Suppressor macrophage (primary cell): ENCODE data around the gene MYLK3.

Experiments
- DNase-seq, 4 experiments: peaks; one replicate each; pipeline ENCODE4 v3.0.0-alpha.2; 2020 to 2022

MYLK3 gene

DNA sequence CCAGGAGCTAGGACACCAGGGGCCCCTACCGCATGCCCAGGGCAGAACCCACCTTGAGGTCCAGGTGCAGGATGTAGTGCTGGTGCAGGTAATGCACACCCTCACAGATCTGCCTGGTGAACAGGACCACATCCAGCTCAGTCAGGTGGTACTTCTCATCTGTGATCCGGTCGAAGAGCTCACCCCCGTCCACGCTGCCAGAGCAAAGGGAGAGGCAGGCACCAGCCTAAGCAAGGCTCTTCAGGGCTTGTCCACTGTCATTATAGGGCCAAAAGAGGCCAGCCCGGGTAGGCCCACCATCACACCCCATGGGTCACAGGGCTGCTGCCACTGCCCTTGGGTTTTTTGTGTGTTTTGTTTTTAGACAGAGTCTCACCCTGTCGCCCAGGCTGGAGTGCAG, 21.0 kb downstream of the MYLK3 start:
- DNase-seq, result no peak

DNA sequence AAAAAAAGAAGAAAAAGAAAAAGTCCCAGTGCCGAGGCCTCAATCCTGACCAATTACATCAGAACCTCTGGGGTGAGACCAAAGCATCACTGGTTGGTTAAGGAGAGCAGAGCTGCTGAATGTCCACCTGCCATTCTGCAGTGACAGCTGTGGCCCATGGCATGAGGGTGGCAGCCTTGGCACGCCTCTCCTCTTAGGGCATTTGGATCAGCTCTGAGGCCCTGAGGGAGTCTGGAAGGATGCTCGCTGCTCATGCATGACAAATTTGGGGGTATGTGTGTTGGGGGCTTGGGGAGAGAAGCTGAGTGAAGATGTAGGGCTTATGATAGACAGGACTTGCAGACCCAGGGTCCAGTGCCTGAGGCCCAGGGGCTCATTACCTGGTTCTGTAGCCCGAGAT, 26.3 kb downstream of the MYLK3 start:
- DNase-seq, result no peak

DNA sequence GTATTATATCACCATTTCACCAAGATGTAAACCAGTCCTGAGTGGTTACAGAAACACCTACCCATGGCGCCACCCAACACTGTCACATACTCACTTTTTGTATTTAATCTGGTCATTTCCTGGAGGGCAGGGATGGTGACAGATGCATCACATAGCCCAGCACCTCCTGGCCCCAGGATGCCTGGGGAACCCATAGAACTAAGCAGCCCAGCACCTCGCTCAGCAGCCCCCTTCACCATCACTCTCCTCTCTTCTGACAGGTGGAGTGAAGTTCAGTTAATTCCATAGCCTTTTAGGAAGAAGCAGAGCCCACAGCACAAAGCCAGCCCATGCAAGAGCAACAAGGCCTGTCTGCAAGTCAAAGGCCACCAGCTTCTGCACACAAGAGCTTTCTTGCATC, 27.5 kb downstream of the MYLK3 start:
- DNase-seq, result no peak

DNA sequence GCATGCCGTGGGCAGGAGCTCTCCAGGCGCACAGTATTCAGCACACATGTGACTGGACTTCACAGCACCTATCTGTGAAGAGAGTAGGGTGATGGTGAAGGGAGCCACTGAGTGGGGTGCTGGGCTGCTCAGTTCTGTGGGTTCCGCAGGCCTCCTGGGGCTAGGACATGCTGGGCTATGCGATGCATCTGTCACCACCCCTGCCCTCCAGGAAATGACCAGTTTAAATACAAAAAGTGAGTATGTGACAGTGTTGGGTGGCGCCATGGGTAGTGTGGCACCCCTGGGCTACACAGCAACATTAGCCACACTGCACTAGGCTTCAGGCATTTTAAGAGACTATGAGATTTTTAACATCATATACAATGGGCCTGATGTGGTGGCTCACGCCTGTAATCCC, 28.6 kb downstream of the MYLK3 start:
- DNase-seq, result no peak

- no peak for DNase-seq
Measured at GRCh38 chr16:46718214-46718613, 29.9 kb downstream of the MYLK3 start.

GRCh38 chr16:46717692-46718091, 30.5 kb downstream of the MYLK3 start:
- DNase-seq, result no peak

GRCh38 chr16:46715769-46716305, 32.3 kb downstream of the MYLK3 start:
- DNase-seq, result no peak

DNA sequence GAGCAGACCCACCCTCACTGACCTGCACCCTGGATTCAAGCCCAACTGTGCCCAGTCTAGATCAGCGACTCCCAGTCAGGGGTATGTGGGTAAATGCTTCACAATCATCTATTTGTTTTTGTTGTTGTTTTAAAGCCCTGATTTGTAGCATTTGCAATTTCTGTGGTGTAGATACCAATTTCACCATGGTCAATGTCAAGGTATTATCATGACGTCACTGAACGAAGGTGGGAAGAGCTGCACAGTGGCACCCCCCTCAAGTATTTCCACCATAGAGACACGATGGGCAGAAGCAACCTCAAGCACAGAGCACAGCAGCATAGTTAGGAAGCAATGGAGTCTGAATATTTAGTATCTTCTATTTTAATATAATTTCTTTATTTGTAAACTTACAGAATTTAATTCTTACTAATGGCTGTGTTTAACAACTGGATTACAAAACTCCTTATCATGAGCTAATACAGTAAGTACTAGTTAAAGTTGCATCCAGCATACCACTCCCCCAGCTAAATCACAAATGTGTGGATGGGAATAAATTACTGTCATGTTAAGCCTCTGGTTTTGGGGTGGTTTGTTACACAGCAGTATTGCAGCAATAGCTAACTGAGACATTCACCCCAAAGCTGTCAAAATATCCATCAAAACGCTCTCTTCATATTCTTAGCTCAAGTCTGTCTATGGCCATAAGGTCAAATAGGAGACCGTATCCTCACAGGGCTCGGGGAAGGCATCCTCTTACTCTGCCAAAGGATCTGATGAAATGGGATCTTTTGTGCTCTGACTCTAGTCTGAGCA, 33.1 kb downstream of the MYLK3 start:
- DNase-seq, result no peak

GRCh38 chr16:46713634-46714033, 34.5 kb downstream of the MYLK3 start:
- DNase-seq, result no peak

GRCh38 chr16:46712911-46713310, 35.2 kb downstream of the MYLK3 start:
- DNase-seq, result peak; percentile 31 to 72 (median 52)

DNA sequence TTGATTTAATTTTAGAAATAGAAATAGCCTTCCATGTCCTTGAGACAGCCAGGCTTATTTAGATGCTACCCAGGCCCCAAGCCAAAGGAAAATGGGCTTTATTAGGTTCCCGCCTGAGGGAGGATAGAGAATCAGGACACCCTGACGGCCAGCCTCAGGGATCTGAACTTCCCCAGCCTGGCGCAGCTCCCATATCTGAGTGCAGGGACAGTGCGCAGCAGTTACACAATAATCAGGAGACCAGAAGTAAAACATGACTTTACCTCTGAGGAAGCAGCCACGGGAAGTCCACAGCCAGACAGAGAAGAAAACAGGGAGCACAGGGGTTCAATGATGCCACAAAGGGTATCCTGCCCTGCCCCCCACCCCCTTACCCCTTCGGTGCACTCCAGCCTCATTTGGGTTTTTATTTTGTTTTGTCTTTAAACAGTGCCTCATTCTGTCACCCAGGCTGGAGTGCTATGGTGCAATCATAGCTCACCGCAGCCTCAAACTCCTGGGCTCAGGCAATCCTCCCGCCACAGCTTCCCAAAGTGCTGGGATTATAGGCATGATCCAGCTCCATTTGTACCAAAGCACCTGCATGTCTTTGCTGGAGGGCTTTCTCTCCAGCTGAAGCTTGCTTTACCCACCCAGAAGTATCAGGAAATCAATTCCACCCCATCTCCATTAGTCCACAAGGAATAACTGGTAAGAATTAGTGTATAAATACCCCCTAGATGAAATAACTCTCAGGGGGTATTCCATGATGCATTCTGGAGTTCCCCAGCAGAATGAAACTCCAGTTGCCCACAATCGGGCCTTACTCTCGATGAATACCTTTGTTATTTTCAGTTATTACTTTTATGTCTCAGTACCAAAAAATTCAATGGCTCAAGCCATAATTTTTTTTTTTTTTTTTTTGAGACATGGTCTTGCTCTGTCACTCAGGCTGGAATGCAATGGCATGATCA, 36.8 kb downstream of the MYLK3 start:
- peak; percentile 60 to 76 (median 73) for DNase-seq

DNA sequence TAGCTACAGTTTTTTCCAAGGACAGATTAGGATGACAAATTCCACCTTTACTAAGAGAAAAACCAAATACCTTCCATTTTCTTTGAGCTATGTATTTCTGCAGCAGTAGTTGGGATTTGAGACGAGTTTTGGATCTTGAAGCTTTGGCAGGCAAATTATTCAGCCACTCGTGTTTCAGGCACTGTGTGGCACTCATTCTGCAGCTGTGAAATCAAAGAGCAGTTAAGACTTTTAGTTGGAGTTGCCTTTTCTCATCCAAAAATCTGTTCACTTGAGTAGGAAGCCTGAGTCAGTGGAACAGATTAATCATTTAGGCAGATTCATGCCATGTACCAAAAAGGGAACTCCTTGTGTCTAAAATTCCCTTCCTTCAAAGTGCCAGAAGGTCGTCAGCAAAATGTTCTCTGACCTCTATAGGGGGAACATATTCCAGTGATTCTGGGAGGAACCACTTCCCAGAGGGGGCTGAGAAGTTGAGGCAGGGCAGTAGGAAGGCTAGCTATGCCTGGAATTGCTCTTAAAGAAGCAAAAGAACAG, 38.6 kb downstream of the MYLK3 start:
- peak; percentile 35 to 74 (median 64) for DNase-seq

- no peak for DNase-seq
Measured at GRCh38 chr16:46706642-46707041, 41.5 kb downstream of the MYLK3 start.

GRCh38 chr16:46702030-46702429, 46.1 kb downstream of the MYLK3 start:
- DNase-seq, result no peak

GRCh38 chr16:46701615-46702014, 46.5 kb downstream of the MYLK3 start:
- DNase-seq, result no peak

GRCh38 chr16:46700048-46700447, 48.1 kb downstream of the MYLK3 start:
- DNase-seq, result no peak

GRCh38 chr16:46696957-46697356, 51.2 kb downstream of the MYLK3 start:
- no peak for DNase-seq

GRCh38 chr16:46695937-46696336, 52.2 kb downstream of the MYLK3 start:
- DNase-seq, result no peak

GRCh38 chr16:46693598-46693997, 54.5 kb downstream of the MYLK3 start:
- DNase-seq, result no peak

GRCh38 chr16:46691726-46692125, 56.4 kb downstream of the MYLK3 start:
- no peak for DNase-seq

GRCh38 chr16:46690281-46691178, 57.6 kb downstream of the MYLK3 start:
- DNase-seq, result peak; percentile 24 to 62 (median 54)
